A549 (cell line): ENCODE data around the gene CSNK1D. TPM values are rescaled to one million over a fixed set of nuclear protein-coding genes. Genes with fewer than 3 reads are reported as not detected.
"Not testable (repeated sequence)": the region's sequence is repeated elsewhere in the genome, so short reads cannot be mapped to it uniquely, and the experiment has no call there.

Experiments
- ATAC-seq, 2 experiments: fragments of 200-7000 bp in 1 of 2; fragments of >200 bp in 1 of 2; cut with Nextera tagmentation in 1 of 2; cut with Tn5 transposase in 1 of 2; 3 replicates each; pipeline versions ENCODE4 v1.8.0 to v1.9.1; 2018 to 2020; ENCODE audit warnings: mild to moderate bottlenecking in 1 of 2, moderate library complexity in 1 of 2
- CTCF ChIA-PET: fragments of 300-600 bp; sonication (Branson Sonifier 250); formaldehyde crosslinking; extraction: SDS; loops from one replicate; lab custom pipeline; 2021; ENCODE audit warnings: antibody characterized with exemption, inconsistent platforms; lab: Yijun Ruan, JAX
- POLR2A ChIA-PET: fragments of 350-600 bp; formaldehyde crosslinking; extraction: SDS; loops from one replicate; lab custom pipeline; 2021; ENCODE audit warnings: antibody characterized with exemption, inconsistent platforms; lab: Yijun Ruan, JAX
- DNase-seq, 2 experiments: peaks; one replicate each; pipeline versions ENCODE4 v3.0.0 to v3.0.0-alpha.2; 2011 to 2016; ENCODE audit warnings: low read depth in 1 of 2, low spot score in 1 of 2
- FAIRE-seq: peaks from 2 replicates; lab custom pipeline; 2011; peaks lifted over from hg19 to GRCh38; lab: Jason Lieb, UNC
- H3K27ac ChIP-seq, 2 experiments: fragments of >200 bp; sonication (Bioruptor Twin); formaldehyde crosslinking; 3 replicates each; pipeline ENCODE4 v1.5.1; 2016 to 2017
- H3K4me1 ChIP-seq: fragments of >200 bp; sonication (Bioruptor Twin); formaldehyde crosslinking; 3 replicates; pipeline ENCODE4 v1.6.1; 2016
- H3K4me2 ChIP-seq: fragments of >200 bp; sonication (Bioruptor Twin); formaldehyde crosslinking; 3 replicates; pipeline ENCODE4 v1.6.1; 2016
- H3K4me3 ChIP-seq: fragments of >200 bp; sonication (Bioruptor Twin); formaldehyde crosslinking; 3 replicates; pipeline ENCODE4 v1.5.1; 2016
- H3K9me3 ChIP-seq: fragments of >200 bp; sonication (Bioruptor Twin); formaldehyde crosslinking; 3 replicates; pipeline ENCODE4 v1.6.1; 2016
- BHLHE40 ChIP-seq: IDR thresholded peaks from 2 replicates; pipeline ENCODE4 v1.6.1; 2012; ENCODE audit warnings: low read depth, low read length, inconsistent platforms
- CBX2 ChIP-seq: fragments of 200-600 bp; sonication (generic); IDR thresholded peaks from 2 replicates; pipeline ENCODE4 v1.6.1; 2016; ENCODE audit warnings: low read depth, mild to moderate bottlenecking, borderline replicate concordance
- CEBPB ChIP-seq, 2 experiments: fragments of >200 bp in 1 of 2; sonication (Bioruptor Twin) in 1 of 2; formaldehyde crosslinking in 1 of 2; IDR thresholded peaks; 2 replicates each; pipeline ENCODE4 v1.6.1; 2012 to 2016
- CHD2 ChIP-seq: fragments of 150-350 bp; IDR thresholded peaks from 2 replicates; pipeline ENCODE4 v1.6.1; 2014; ENCODE audit warnings: low read length; ENCODE audit not compliant: partially characterized antibody
- CHD4 ChIP-seq: fragments of 200-600 bp; sonication (generic); IDR thresholded peaks from 2 replicates; pipeline ENCODE4 v1.6.1; 2016; ENCODE audit warnings: antibody characterized with exemption, mild to moderate bottlenecking, borderline replicate concordance
- FOSL2 ChIP-seq, 2 experiments: fragments of 450-650 bp in 1 of 2; fragments of >200 bp in 1 of 2; sonication (Bioruptor Twin) in 1 of 2; formaldehyde crosslinking; IDR thresholded peaks; 2 replicates each; pipeline versions ENCODE4 v1.5.0 to v1.6.1; 2016 to 2020; ENCODE audit warnings: mild to moderate bottlenecking in 1 of 2, moderate library complexity in 1 of 2
- FOXS1 ChIP-seq: fragments of 250-450 bp; sonication (Bioruptor Pico); IDR thresholded peaks from 2 replicates; pipeline ENCODE4 v1.5.0; 2020; ENCODE audit warnings: mild to moderate bottlenecking, moderate library complexity
- GATA3 ChIP-seq: IDR thresholded peaks from 2 replicates; pipeline ENCODE4 v1.6.1; 2012; ENCODE audit warnings: borderline replicate concordance
- HES2 ChIP-seq: fragments of >200 bp; sonication (Bioruptor Twin); formaldehyde crosslinking; IDR thresholded peaks from 2 replicates; pipeline ENCODE4 v1.6.1; 2016
- HMGXB4 ChIP-seq: fragments of 250-450 bp; sonication (Bioruptor Pico); IDR thresholded peaks from 2 replicates; pipeline ENCODE4 v1.5.0; 2021; ENCODE audit warnings: mild to moderate bottlenecking, moderate library complexity, borderline replicate concordance
- HOXA7 ChIP-seq: fragments of 250-450 bp; sonication (Bioruptor Pico); IDR thresholded peaks from 2 replicates; pipeline ENCODE4 v1.5.0; 2020; ENCODE audit warnings: mild to moderate bottlenecking, moderate library complexity
- MAFK ChIP-seq: fragments of 450-650 bp; IDR thresholded peaks from 2 replicates; pipeline ENCODE4 v1.6.1; 2014; ENCODE audit not compliant: partially characterized antibody
- MAX ChIP-seq: IDR thresholded peaks from 2 replicates; pipeline ENCODE4 v1.6.1; 2012
- MAZ ChIP-seq: fragments of 150-350 bp; IDR thresholded peaks from 2 replicates; pipeline ENCODE4 v1.6.1; 2014; ENCODE audit warnings: antibody characterized with exemption, low read depth, low read length, borderline replicate concordance
- MYC ChIP-seq: IDR thresholded peaks from 2 replicates; pipeline ENCODE4 v1.6.1; 2012; ENCODE audit warnings: mild to moderate bottlenecking, inconsistent platforms, low read length, improper control_type of control experiment, borderline replicate concordance
- NFE2L2 ChIP-seq: fragments of 150-350 bp; conservative IDR thresholded peaks from 2 replicates; pipeline ENCODE4 v1.6.1; 2014; ENCODE audit warnings: low read length
- PBX3 ChIP-seq: IDR thresholded peaks from 2 replicates; pipeline ENCODE4 v1.6.1; 2012
- POLR2AphosphoS2 ChIP-seq: conservative IDR thresholded peaks from 2 replicates; pipeline ENCODE4 v1.6.1; 2012; ENCODE audit warnings: low read length, improper control_type of control experiment, inconsistent platforms
- RFX5 ChIP-seq: fragments of 450-650 bp; IDR thresholded peaks from 2 replicates; pipeline ENCODE4 v1.7.1; 2014; ENCODE audit warnings: antibody characterized with exemption, mild to moderate bottlenecking, moderate library complexity
- TFCP2L1 ChIP-seq: fragments of 250-450 bp; sonication (Bioruptor Pico); IDR thresholded peaks from 2 replicates; pipeline ENCODE4 v1.5.0; 2021; ENCODE audit warnings: mild to moderate bottlenecking
- TP53 ChIP-seq: fragments of 250-450 bp; sonication (Bioruptor Pico); IDR thresholded peaks from 2 replicates; pipeline ENCODE4 v1.5.0; 2021; ENCODE audit warnings: mild to moderate bottlenecking, moderate library complexity
- ZC3H11A ChIP-seq: fragments of 450-650 bp; IDR thresholded peaks from 2 replicates; pipeline ENCODE4 v1.6.1; 2014; ENCODE audit warnings: antibody characterized with exemption, mild to moderate bottlenecking
- ZFP36 ChIP-seq: fragments of 450-650 bp; IDR thresholded peaks from 2 replicates; pipeline ENCODE4 v1.6.1; 2014; ENCODE audit warnings: borderline replicate concordance; ENCODE audit not compliant: partially characterized antibody
- WGBS: methylation state at CpG from one replicate; pipeline ENCODE4 v1.1.6; 2017; ENCODE audit errors: missing lambda C conversion rate; 5-methylcytosine and 5-hydroxymethylcytosine counted together
- polyA plus RNA-seq, 4 experiments: library from polyadenylated mRNA; depleted of rRNA in 3 of 4; stranded (reverse); fragments of >200 nt; fragmentation: RNase III in 1 of 4; extraction: RNeasy Plus Mini Kit Qiagen cat#74134 plus additional on column Dnase treatment in 1 of 4; gene quantifications; 2 replicates in 3 of 4; 3 replicates in 1 of 4; pipeline ENCODE4 v1.2.3, GENCODE V29; 2011 to 2017

Gene CSNK1D
- polyA plus RNA-seq, 2 of the 4 experiments (the other 2 are of a cell fraction), result 130 to 163 TPM

GRCh38 chr17:82259972-82260961 is 13.2 kb downstream of the CSNK1D start:
- FAIRE-seq, H3K4me1 ChIP-seq, H3K4me2 ChIP-seq, DNase-seq, H3K27ac ChIP-seq, H3K9me3 ChIP-seq, H3K4me3 ChIP-seq, POLR2A ChIA-PET, ATAC-seq: not testable (repeated sequence)
- CTCF ChIA-PET, result interaction anchor here (1.0 to 6.9 kb wide), 6 partner anchors 9 to 41 kb away, joined by 3 to 49 read pairs (median 9); no protein-coding TSS in a partner anchor
- TF ChIP-seq POLR2AphosphoS2, result peak; percentile 85; the same call in 1 of the 2 replicates
- 93% methylated on average over 8 of the region's 8 CpGs for WGBS

- DNase-seq, result no peak
- no peak for ATAC-seq
- Histone ChIP-seq H3K9me3 (no peaks in the 10 kb centered on the region), H3K4me1 (0 out of 3 replicates have a peak, but pooled peaks cover 6% of the 10 kb centered on the region), H3K27ac (no peak overlapping the region), H3K4me3 (no peak overlapping the region), H3K4me2 (no peak overlapping the region)
- CTCF ChIA-PET, result interaction anchor here (1.2 to 6.9 kb wide), 4 partner anchors 15 to 52 kb away, joined by 3 to 49 read pairs (median 4); no protein-coding TSS in a partner anchor
- WGBS, result 84% methylated on average over 5 of the region's 5 CpGs
- TF ChIP-seq RFX5, result no peak
- TF ChIP-seq POLR2AphosphoS2, result peak; percentile 66
- no peak for TF ChIP-seq FOSL2 (IDR thresholded peaks at IDR 0.05)
- TF ChIP-seq FOSL2 (CRISPR knock-in tag; IDR thresholded peaks at IDR 0.05), result peak; percentile 19; the same call in 1 of the 2 replicates
- no peak for FAIRE-seq
- POLR2A ChIA-PET, result interaction anchor here (1.0 kb wide), 1 partner anchor 9 kb away, joined by 4 read pairs; no protein-coding TSS in a partner anchor
These were observed 14.9 kb downstream of the CSNK1D start for GRCh38 chr17:82258555-82258954.

GRCh38 chr17:82257473-82257872 is 16.0 kb downstream of the CSNK1D start:
- ATAC-seq (peak; percentile 76 to 91), DNase-seq (peak in 1 of 2 experiments; percentile 74), FAIRE-seq (no peak)
- no peaks in the 10 kb centered on the region for H3K9me3 ChIP-seq
- 68% methylated on average over 10 of the region's 10 CpGs for WGBS
- 0 out of 3 replicates have a peak, but pooled peaks cover 6% of the 10 kb centered on the region for H3K4me1 ChIP-seq
- no peak overlapping the region for H3K27ac ChIP-seq
- H3K4me2 ChIP-seq, result no peak overlapping the region
- peak; percentile 70; the same call in 1 of the 2 replicates for TF ChIP-seq POLR2AphosphoS2
- TF ChIP-seq PBX3, result peak; percentile 90
- no peak for TF ChIP-seq TP53 (CRISPR knock-in tag)
- TF ChIP-seq RFX5, result no peak
- CTCF ChIA-PET, result interaction anchor here (1.1 to 6.9 kb wide), 4 partner anchors 14 to 51 kb away, joined by 3 to 49 read pairs (median 4); no protein-coding TSS in a partner anchor
- POLR2A ChIA-PET, result interaction anchor here (1.0 to 1.2 kb wide), 2 partner anchors 11 to 40 kb away, joined by 3 to 4 read pairs; no protein-coding TSS in a partner anchor
- H3K4me3 ChIP-seq, result no peak overlapping the region

GRCh38 chr17:82256242-82256885 is 17.1 kb downstream of the CSNK1D start:
- CTCF ChIA-PET, result interaction anchor here (0.8 to 6.9 kb wide), 8 partner anchors 8 to 66 kb away, joined by 3 to 49 read pairs (median 6); no protein-coding TSS in a partner anchor
- DNase-seq (no peak), ATAC-seq (no peak), FAIRE-seq (no peak)
- WGBS, result 96% methylated on average over 14 of the region's 14 CpGs
- no peaks in the 10 kb centered on the region for H3K9me3 ChIP-seq
- POLR2A ChIA-PET, result interaction anchor here (1.2 kb wide), 1 partner anchor 42 kb away, joined by 3 read pairs; no protein-coding TSS in a partner anchor
- H3K4me1 ChIP-seq, result 0 out of 3 replicates have a peak, but pooled peaks cover 6% of the 10 kb centered on the region
- H3K4me2 ChIP-seq, result no peak overlapping the region
- H3K27ac ChIP-seq, result no peak overlapping the region
- no peak overlapping the region for H3K4me3 ChIP-seq
- TF ChIP-seq HES2, result no peak
- TF ChIP-seq TFCP2L1 (CRISPR knock-in tag), result no peak
- no peak for TF ChIP-seq CEBPB (IDR thresholded peaks at IDR 0.05)
- no peak for TF ChIP-seq HMGXB4 (CRISPR knock-in tag)
- TF ChIP-seq CHD4, result no peak
- TF ChIP-seq MAFK, result no peak
- TF ChIP-seq ZFP36, result no peak
- no peak for TF ChIP-seq ZC3H11A
- no peak for TF ChIP-seq HOXA7 (CRISPR knock-in tag)
- TF ChIP-seq MAZ, result no peak
- no peak for TF ChIP-seq FOXS1 (CRISPR knock-in tag)
- TF ChIP-seq NFE2L2, result no peak
- no peak for TF ChIP-seq GATA3
- TF ChIP-seq BHLHE40, result no peak
- TF ChIP-seq MYC, result no peak
- no peak for TF ChIP-seq CHD2
- TF ChIP-seq MAX, result no peak
- no peak for TF ChIP-seq CBX2
